Adrenal gland (tissue), 12 donors: ENCODE results near the gene MAML3. TPM values are rescaled to one million over a fixed set of nuclear protein-coding genes. Genes with fewer than 3 reads are reported as not detected.

Experiments used
- DNase-seq, 7 donors: peaks; one replicate each; pipeline ENCODE4 v3.0.0-alpha.2; 2019 to 2020
- H3K27ac ChIP-seq, 5 donors: fragments of 200-600 bp; sonication (generic) in 4 of 5; 1 replicate in 3 of 5; 2 replicates in 2 of 5; pipeline versions ENCODE4 v1.5.1 to v1.8.0; 2016 to 2020; ENCODE audit warnings: mild to moderate bottlenecking in 1 of 5
- H3K27me3 ChIP-seq: fragments of 200-600 bp; 2 replicates; pipeline ENCODE4 v1.8.0; 2021
- H3K36me3 ChIP-seq, 2 donors: fragments of 200-600 bp; replicated peaks in 1 of 2; 1 replicate in 1 of 2; 2 replicates in 1 of 2; pipeline versions ENCODE4 v1.5.1 to v1.8.0; 2018 to 2022
- H3K4me1 ChIP-seq, 2 donors: fragments of 200-600 bp; replicated peaks in 1 of 2; 1 replicate in 1 of 2; 2 replicates in 1 of 2; pipeline versions ENCODE4 v1.5.1 to v1.8.0; 2018 to 2021
- H3K4me3 ChIP-seq, 4 donors: fragments of 200-600 bp; sonication (generic) in 3 of 4; one replicate each; pipeline ENCODE4 v1.5.1; 2016 to 2018
- H3K9me3 ChIP-seq, 3 donors: fragments of 200-600 bp; sonication (generic) in 1 of 3; replicated peaks in 1 of 3; 1 replicate in 2 of 3; 2 replicates in 1 of 3; pipeline versions ENCODE4 v1.5.1 to v1.8.0; 2016 to 2021
- CTCF ChIP-seq, 6 experiments: fragments of 450-650 bp in 4 of 6; fragments of 200-600 bp in 2 of 6; sonication (generic) in 1 of 6; IDR thresholded peaks; 1 replicate in 5 of 6; 2 replicates in 1 of 6; pipeline versions ENCODE4 v1.5.1 to v1.8.0; 2016 to 2021; ENCODE audit warnings: antibody characterized with exemption in 6 of 6, mild to moderate bottlenecking in 2 of 6, moderate library complexity in 1 of 6
- POLR2A ChIP-seq, 2 donors: fragments of 450-650 bp; IDR thresholded peaks; one replicate each; pipeline ENCODE4 v1.6.1; 2017; ENCODE audit warnings: antibody characterized with exemption in 2 of 2, mild to moderate bottlenecking in 2 of 2, moderate library complexity in 1 of 2
- WGBS, 4 donors: extraction: QIAGEN DNeasy Blood & Tissue Kit in 2 of 4; methylation state at CpG; one replicate each; pipeline versions ENCODE4 v1.1.5 to v1.1.7; 2013 to 2017; 5-methylcytosine and 5-hydroxymethylcytosine counted together
- intact Hi-C, 2 donors: fragments of 100-400 bp; cut with DNase I; formaldehyde crosslinking; loops; one replicate each; pipeline versions ENCODE4 v1.14.1 to v1.15.0; 2022 to 2023
- polyA plus RNA-seq, 3 donors: library from polyadenylated mRNA; stranded (reverse); fragments of 200-250 nt in 2 of 3; fragments of 350-450 nt in 1 of 3; fragmentation: Illumina TruSeq in 1 of 3; extraction: RNeasy Lipid Tissue Mini Kit (QIAGEN cat#74804) in 1 of 3; gene quantifications; one replicate each; pipeline ENCODE4 v1.2.3, GENCODE V29; 2013 to 2014
- total RNA-seq, 9 donors: library from RNA; depleted of rRNA in 4 of 9; stranded (reverse); fragments of >200 nt in 4 of 9; fragments of 120-200 nt in 1 of 9; fragmentation: NEBNext Ultra II Directional in 1 of 9; extraction: Animal tissue kit (Norgen Biotek cat#: 25700) in 1 of 9; gene quantifications; one replicate each; pipeline versions ENCODE4 v1.1.0 to v1.2.4, GENCODE V29; 2013 to 2023
- donor health status: healthy with polysubstance abuse.
- donor health status: Bipolar disorder and iron deficiency.
- donor health status: DM: yes; HTN: yes; CAD: no.
- donor health status: DM: no; HTN: no; CAD: no.
- donor health status: DM: no; HTN: no; CAD: no.
- donor health status: DM: yes; HTN: yes; CAD: no.

Gene MAML3
- total and polyA plus RNA-seq, 12 donors = 2.0 to 15.9 (median 8.4) TPM

GRCh38 chr4:139726615-139727014, 427.4 kb downstream of the MAML3 start:
- DNase-seq = no peak
- TF ChIP-seq CTCF (IDR thresholded peaks at IDR 0.05) (no peak), POLR2A (IDR thresholded peaks at IDR 0.05) (no peak)
- Histone ChIP-seq H3K9me3 (no peaks in the 10 kb centered on the region), H3K27ac (no peak overlapping the region), H3K27me3 (no peaks in the 10 kb centered on the region), H3K4me3 (no peak overlapping the region), H3K4me1 (no peaks in the 10 kb centered on the region), H3K36me3 (no peaks in the 10 kb centered on the region)
- WGBS, 4 donors = 64 to 76% (median 73%) methylated on average over 3 of the region's 3 CpGs
- intact Hi-C loops = no loop called here

DNA sequence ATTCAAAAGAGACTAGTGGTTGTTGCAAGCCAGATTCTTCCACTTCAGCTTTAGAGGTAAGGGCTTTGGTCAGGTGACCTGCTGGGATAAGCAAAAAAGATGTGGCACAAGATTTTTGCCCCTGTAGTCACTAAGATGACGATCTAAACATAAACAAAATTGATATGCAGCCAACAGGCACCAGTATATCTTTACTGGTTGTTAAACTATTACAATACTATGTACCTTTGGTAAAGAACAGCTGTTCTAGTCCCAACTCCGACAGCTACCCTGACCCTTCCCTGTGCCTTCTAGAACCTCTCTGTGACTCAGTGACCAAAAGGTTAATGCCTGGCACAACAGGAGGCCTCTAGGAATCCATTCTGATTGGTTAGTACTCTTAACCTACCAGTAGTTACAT, 428.7 kb downstream of the MAML3 start:
- no peaks in the 10 kb centered on the region for H3K9me3 ChIP-seq
- H3K4me3 ChIP-seq = no peak overlapping the region
- TF ChIP-seq POLR2A (IDR thresholded peaks at IDR 0.05) = no peak
- TF ChIP-seq CTCF (IDR thresholded peaks at IDR 0.05) = no peak
- H3K36me3 ChIP-seq = no peaks in the 10 kb centered on the region
- H3K27me3 ChIP-seq = no peaks in the 10 kb centered on the region
- 86 to 94% (median 90%) methylated on average over 2 of the region's 2 CpGs for WGBS, 4 donors
- DNase-seq = no peak
- peaks cover 0 to 9% of the 10 kb centered on the region in 2 donors for H3K4me1 ChIP-seq
- intact Hi-C loops = no loop called here
- H3K27ac ChIP-seq = no peak overlapping the region

- 65 to 73% (median 72%) methylated on average over 4 of the region's 4 CpGs for WGBS, 4 donors
- intact Hi-C loops = no loop called here
Observed at GRCh38 chr4:139721789-139722188, 432.2 kb downstream of the MAML3 start.

DNA sequence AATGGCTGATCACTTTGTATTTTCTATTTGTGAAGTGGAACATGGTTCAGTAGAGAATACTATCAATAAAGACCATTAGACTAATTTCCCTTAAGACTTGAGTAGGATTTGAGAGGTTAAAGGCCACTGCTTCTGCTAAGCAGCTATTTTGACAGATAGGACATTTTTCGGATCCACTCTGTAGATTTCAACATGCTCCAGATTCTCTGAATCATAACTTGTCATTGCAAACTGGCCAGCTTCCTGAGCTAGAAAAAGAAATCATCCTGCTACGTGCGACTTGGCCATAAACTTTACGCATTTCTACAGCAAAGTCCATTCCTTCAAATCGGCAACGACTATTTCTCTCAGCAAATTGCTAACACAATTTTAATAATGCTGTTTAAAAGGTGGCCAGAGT, 433.2 kb downstream of the MAML3 start:
- intact Hi-C loops = no loop called here
- peaks cover 0 to 9% of the 10 kb centered on the region in 2 donors for H3K4me1 ChIP-seq
- WGBS, 4 donors = 26 to 48% (median 36%) methylated on average over 6 of the region's 6 CpGs
- peak in 2 of 7 donors; percentile 54 to 64 for DNase-seq
- TF ChIP-seq POLR2A (IDR thresholded peaks at IDR 0.05) = no peak
- TF ChIP-seq CTCF (IDR thresholded peaks at IDR 0.05) = no peak
- H3K9me3 ChIP-seq = no peaks in the 10 kb centered on the region
- H3K27me3 ChIP-seq = no peaks in the 10 kb centered on the region
- H3K36me3 ChIP-seq = peaks cover 0 to 18% of the 10 kb centered on the region in 2 donors
- no peak overlapping the region for H3K4me3 ChIP-seq
- H3K27ac ChIP-seq = peak overlapping the region; percentile 0 to 84 (median 43)

More at GRCh38 chr4:139721789-139722188, 432.2 kb downstream of the MAML3 start:
- H3K36me3 ChIP-seq = peaks cover 0 to 18% of the 10 kb centered on the region in 2 donors
- H3K27ac ChIP-seq = no peak overlapping the region
- no peaks in the 10 kb centered on the region for H3K27me3 ChIP-seq
- H3K4me1 ChIP-seq = peaks cover 0 to 9% of the 10 kb centered on the region in 2 donors
- no peak overlapping the region for H3K4me3 ChIP-seq
- TF ChIP-seq CTCF (IDR thresholded peaks at IDR 0.05) = no peak
- TF ChIP-seq POLR2A (IDR thresholded peaks at IDR 0.05) = no peak
- no peak for DNase-seq
- H3K9me3 ChIP-seq = no peaks in the 10 kb centered on the region
